Mesendoderm (in vitro differentiated cells): ENCODE data around the gene LIM2.
"Not testable (repeated sequence)": the region's sequence is repeated elsewhere in the genome, so short reads cannot be mapped to it uniquely, and the experiment has no call there.

ENCODE experiments used
- DNase-seq: peaks from one replicate; pipeline ENCODE4 v3.0.0; 2013
- H2AK5ac ChIP-seq: 2 replicates; pipeline ENCODE4 v1.6.1; 2013; ENCODE audit warnings: low read length, inconsistent platforms
- H2BK120ac ChIP-seq: 2 replicates; pipeline ENCODE4 v1.6.1; 2013; ENCODE audit warnings: low read depth, mild to moderate bottlenecking, low read length, moderate library complexity, mixed read lengths
- H2BK15ac ChIP-seq: replicated peaks from 2 replicates; pipeline ENCODE4 v1.6.1; 2013; ENCODE audit warnings: low read depth, mild to moderate bottlenecking, moderate library complexity
- H2BK5ac ChIP-seq: 2 replicates; pipeline ENCODE4 v1.6.1; 2013; ENCODE audit warnings: low read length, inconsistent platforms
- H3K18ac ChIP-seq: 2 replicates; pipeline ENCODE4 v1.6.1; 2013; ENCODE audit warnings: mild to moderate bottlenecking, low read length, mixed read lengths
- H3K23ac ChIP-seq: one replicate; pipeline ENCODE4 v1.6.1; 2013; ENCODE audit warnings: low read length
- H3K27ac ChIP-seq: 2 replicates; pipeline ENCODE4 v1.5.1; 2013; ENCODE audit warnings: low read depth, mild to moderate bottlenecking, inconsistent platforms, low read length, moderate library complexity
- H3K27me3 ChIP-seq: 2 replicates; pipeline ENCODE4 v1.6.1; 2013; ENCODE audit warnings: low read length, control low read depth, mild to moderate bottlenecking, inconsistent platforms; ENCODE audit not compliant: insufficient read depth, poor library complexity
- H3K36me3 ChIP-seq: 2 replicates; pipeline ENCODE4 v1.6.1; 2013; ENCODE audit warnings: low read length, inconsistent platforms; ENCODE audit not compliant: control insufficient read depth, insufficient read depth
- H3K4ac ChIP-seq: one replicate; pipeline ENCODE4 v1.6.1; 2013; ENCODE audit warnings: low read depth, mild to moderate bottlenecking, low read length, moderate library complexity
- H3K4me1 ChIP-seq: 2 replicates; pipeline ENCODE4 v1.6.1; 2013; ENCODE audit warnings: low read depth, low read length, inconsistent platforms; ENCODE audit not compliant: control insufficient read depth
- H3K4me2 ChIP-seq: 2 replicates; pipeline ENCODE4 v1.6.1; 2013; ENCODE audit warnings: low read length
- H3K4me3 ChIP-seq: 2 replicates; pipeline ENCODE4 v1.5.1; 2013; ENCODE audit warnings: mild to moderate bottlenecking, low read length
- H3K56ac ChIP-seq: one replicate; pipeline ENCODE4 v1.6.1; 2013; ENCODE audit warnings: low read length
- H3K79me1 ChIP-seq: 2 replicates; pipeline ENCODE4 v1.6.1; 2013; ENCODE audit warnings: low read length, inconsistent platforms
- H3K79me2 ChIP-seq: 2 replicates; pipeline ENCODE4 v1.6.1; 2013; ENCODE audit warnings: mild to moderate bottlenecking, low read length; ENCODE audit not compliant: control insufficient read depth, insufficient read depth
- H3K9ac ChIP-seq: 2 replicates; pipeline ENCODE4 v1.6.1; 2013; ENCODE audit warnings: low read length, inconsistent platforms
- H4K5ac ChIP-seq: one replicate; pipeline ENCODE4 v1.6.1; 2013; ENCODE audit warnings: low read length
- H4K8ac ChIP-seq: one replicate; pipeline ENCODE4 v1.6.1; 2013; ENCODE audit warnings: low read depth, mild to moderate bottlenecking, control low read depth, low read length, moderate library complexity
- WGBS: extraction: QIAGEN DNeasy Blood & Tissue Kit; methylation state at CpG from one replicate; pipeline ENCODE4 v1.1.7; 2013; ENCODE audit warnings: low lambda C conversion rate, missing lambda C conversion rate; ENCODE audit not compliant: insufficient coverage; ENCODE audit errors: extremely low coverage; 5-methylcytosine and 5-hydroxymethylcytosine counted together

LIM2 gene

DNA sequence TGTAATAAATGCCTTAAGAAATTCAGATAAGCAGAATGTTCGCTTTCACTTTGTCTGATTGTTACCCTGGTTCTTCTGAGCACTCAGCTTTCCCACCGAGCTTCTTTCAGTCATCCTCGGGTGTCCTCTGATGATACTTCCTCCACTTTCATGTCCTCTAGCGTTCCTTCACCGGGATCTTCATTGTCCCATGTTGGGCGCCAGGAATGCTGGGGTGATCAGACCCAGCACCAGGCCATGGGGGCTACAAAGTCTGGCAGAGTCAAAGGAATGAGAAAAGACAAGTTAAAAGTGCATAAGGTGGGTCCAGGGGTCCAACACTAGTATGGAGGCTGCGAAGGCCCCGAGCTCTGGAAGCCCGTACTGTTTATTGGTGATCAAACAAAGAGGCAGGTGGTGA is 14.3 kb upstream of the LIM2 start:
- Histone ChIP-seq H2BK120ac (no peak overlapping the region), H3K9ac (no peak overlapping the region), H4K8ac (no peak overlapping the region), H4K5ac (no peak overlapping the region), H3K4me2 (no peak overlapping the region), H3K36me3 (no peaks in the 10 kb centered on the region), H3K4ac (no peak overlapping the region), H3K56ac (no peak overlapping the region), H3K23ac (no peak overlapping the region), H2BK5ac (no peak overlapping the region), H3K4me3 (no peak overlapping the region), H3K27me3 (no peaks in the 10 kb centered on the region), H3K4me1 (no peaks in the 10 kb centered on the region), H3K79me1 (no peaks in the 10 kb centered on the region), H3K18ac (no peak overlapping the region), H2AK5ac (no peak overlapping the region), H3K79me2 (no peaks in the 10 kb centered on the region), H2BK15ac (no peak overlapping the region), H3K27ac (no peak overlapping the region)
- no CpG with 5 or more reads among the region's 9 CpGs for WGBS
- DNase-seq: no peak

DNA sequence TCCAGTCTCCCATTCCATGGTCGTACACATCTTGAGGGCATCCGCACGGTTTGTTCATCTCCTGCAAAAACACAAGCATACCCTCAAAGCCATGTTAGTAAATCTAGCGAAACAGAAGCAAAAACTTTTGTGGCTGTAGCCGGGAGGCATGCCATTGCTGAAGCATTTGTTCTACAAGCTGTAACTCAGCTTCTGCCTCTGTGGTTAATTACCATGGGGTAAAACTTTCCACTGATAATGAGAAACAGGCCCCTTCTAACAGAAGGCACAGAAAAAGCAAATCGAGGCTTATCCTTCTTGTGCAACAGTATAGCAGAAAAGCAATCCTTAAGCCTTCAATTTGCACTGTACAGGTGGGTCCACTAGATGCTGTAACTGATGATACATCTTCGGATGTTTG is 12.2 kb upstream of the LIM2 start:
- not testable (repeated sequence) for H3K4ac ChIP-seq, H2BK120ac ChIP-seq, H3K18ac ChIP-seq, H3K4me3 ChIP-seq, H3K9ac ChIP-seq, H2BK5ac ChIP-seq, H3K27me3 ChIP-seq, H2BK15ac ChIP-seq, H3K23ac ChIP-seq, H2AK5ac ChIP-seq, H3K4me1 ChIP-seq, DNase-seq, H3K79me2 ChIP-seq, H3K56ac ChIP-seq, H4K5ac ChIP-seq, H3K4me2 ChIP-seq, H3K27ac ChIP-seq, H4K8ac ChIP-seq, H3K36me3 ChIP-seq, H3K79me1 ChIP-seq
- no CpG with 5 or more reads among the region's 7 CpGs for WGBS

DNA sequence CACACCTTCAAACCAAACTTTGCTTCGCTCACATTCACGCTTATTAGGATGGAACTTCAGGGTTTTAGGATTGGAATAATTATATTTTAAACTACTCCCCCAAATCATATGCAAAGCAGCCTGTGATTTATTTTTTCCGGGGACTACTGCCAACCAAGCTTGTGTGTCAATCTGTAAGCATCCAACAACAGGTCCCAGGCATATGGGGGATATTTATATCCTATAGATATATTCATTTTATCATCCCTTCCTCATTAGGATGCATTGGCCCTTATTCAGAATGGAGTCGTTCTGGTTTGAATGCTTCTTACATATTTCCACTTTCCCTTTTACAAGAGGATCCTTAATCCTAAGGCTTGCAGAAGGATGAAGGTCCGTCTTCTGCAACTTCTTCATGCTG is 11.5 kb upstream of the LIM2 start:
- no peak for DNase-seq
- no peak overlapping the region for H3K18ac ChIP-seq
- no peak overlapping the region for H3K4me2 ChIP-seq
- H3K4me1 ChIP-seq: no peaks in the 10 kb centered on the region
- no peak overlapping the region for H3K9ac ChIP-seq
- peaks cover 3% of the 10 kb centered on the region for H3K79me1 ChIP-seq
- H2AK5ac ChIP-seq: no peak overlapping the region
- H2BK15ac ChIP-seq: no peak overlapping the region
- no peak overlapping the region for H4K8ac ChIP-seq
- no CpG with 5 or more reads among the region's 5 CpGs for WGBS
- no peak overlapping the region for H2BK120ac ChIP-seq
- H3K27me3 ChIP-seq: no peaks in the 10 kb centered on the region
- H3K36me3 ChIP-seq: no peaks in the 10 kb centered on the region
- H3K23ac ChIP-seq: no peak overlapping the region
- no peak overlapping the region for H2BK5ac ChIP-seq
- no peak overlapping the region for H4K5ac ChIP-seq
- H3K56ac ChIP-seq: no peak overlapping the region
- H3K79me2 ChIP-seq: no peaks in the 10 kb centered on the region
- no peak overlapping the region for H3K27ac ChIP-seq
- H3K4ac ChIP-seq: no peak overlapping the region
- H3K4me3 ChIP-seq: no peak overlapping the region

DNA sequence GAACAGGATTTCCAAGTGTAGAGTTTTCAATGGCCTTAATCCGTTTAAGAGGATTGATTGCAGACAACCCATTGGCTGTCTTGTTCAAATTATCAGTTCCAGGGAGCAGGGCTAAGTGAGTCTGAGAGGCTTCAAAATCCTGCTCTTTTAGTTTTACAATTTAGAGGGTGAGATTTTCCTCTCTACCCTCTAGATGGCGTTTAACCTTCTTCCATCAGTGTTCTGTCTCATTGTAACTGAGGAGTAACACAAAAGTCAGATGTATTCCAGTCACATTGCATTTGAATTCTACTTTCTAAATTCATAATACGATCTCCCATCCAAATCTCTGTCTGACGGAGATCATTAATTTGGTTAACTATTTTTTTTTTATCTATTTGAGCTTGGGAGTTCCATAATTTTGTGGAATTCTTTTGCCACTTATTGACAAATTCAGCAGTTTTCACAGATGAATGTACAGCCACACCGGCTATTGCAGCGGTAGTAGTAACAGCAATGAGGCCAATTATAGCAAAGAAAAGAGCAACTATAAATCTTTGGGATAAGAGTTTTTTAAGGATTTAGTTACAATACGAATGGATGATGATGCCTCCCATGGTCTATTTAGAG is 10.4 kb upstream of the LIM2 start:
- Histone ChIP-seq H2BK15ac (no peak overlapping the region), H2BK5ac (no peak overlapping the region)
- DNase-seq: peak; percentile 56

DNA sequence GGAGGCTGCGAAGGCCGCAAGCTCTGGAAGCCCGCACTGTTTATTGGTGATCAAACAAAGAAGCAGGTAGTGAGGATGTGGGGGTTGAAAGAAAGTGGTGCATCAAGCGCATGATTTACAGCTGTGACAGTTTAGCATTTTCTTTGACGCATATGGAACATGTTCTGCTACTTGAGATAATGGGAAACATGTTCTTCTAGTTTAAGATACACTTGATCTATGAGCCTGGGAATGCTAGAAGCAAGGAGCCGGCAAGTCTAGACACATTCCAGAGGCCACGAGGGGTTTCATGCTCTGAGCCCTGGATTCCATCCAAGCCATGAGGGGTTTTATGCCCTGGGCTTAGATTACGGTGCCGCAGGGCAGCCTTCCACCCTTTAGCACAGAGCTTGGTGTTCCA is 9.7 kb upstream of the LIM2 start:
- H3K4me3 ChIP-seq, H3K79me1 ChIP-seq, H3K4me1 ChIP-seq, H3K79me2 ChIP-seq, H3K23ac ChIP-seq, H2BK15ac ChIP-seq, H3K9ac ChIP-seq, DNase-seq, H4K8ac ChIP-seq, H3K4me2 ChIP-seq, H3K56ac ChIP-seq, H2BK5ac ChIP-seq, H2BK120ac ChIP-seq, H4K5ac ChIP-seq, H3K27ac ChIP-seq, H3K18ac ChIP-seq, H3K4ac ChIP-seq, H3K27me3 ChIP-seq, H3K36me3 ChIP-seq, H2AK5ac ChIP-seq: not testable (repeated sequence)
- WGBS: no CpG with 5 or more reads among the region's 9 CpGs

More for the DNA sequence above, 10.4 kb upstream of the LIM2 start:
- Histone ChIP-seq H4K5ac (no peak overlapping the region), H3K4me2 (no peak overlapping the region), H2AK5ac (no peak overlapping the region), H3K36me3 (no peaks in the 10 kb centered on the region), H3K9ac (no peak overlapping the region), H3K4me1 (peaks cover 3% of the 10 kb centered on the region), H3K27ac (no peak overlapping the region), H3K4ac (no peak overlapping the region), H4K8ac (no peak overlapping the region), H3K23ac (no peak overlapping the region), H3K79me1 (peaks cover 3% of the 10 kb centered on the region), H3K18ac (no peak overlapping the region), H3K27me3 (no peaks in the 10 kb centered on the region), H3K79me2 (no peaks in the 10 kb centered on the region), H2BK120ac (no peak overlapping the region), H3K56ac (no peak overlapping the region), H3K4me3 (no peak overlapping the region)
- no CpG with 5 or more reads among the region's 7 CpGs for WGBS

DNA sequence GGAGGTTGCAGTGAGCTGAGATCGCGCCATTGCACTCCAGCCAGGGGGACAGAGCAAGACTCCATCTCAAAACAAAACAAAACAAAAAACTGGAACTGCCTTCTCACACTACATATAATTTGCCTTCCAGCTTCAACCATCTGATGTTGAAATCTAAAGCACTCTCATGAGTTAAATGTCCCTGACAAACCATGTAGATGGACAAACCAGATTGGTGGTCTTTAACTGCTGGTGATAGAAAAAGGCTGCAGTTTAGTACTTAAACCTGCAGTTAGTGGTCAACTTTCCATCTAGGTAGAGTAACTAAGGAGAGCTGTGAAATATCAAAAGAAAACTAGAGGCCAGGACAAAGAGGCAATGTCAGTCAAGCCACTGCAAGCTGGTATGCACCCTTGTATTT is 8.4 kb upstream of the LIM2 start:
- H3K36me3 ChIP-seq: no peaks in the 10 kb centered on the region
- no peak overlapping the region for H4K8ac ChIP-seq
- WGBS: no CpG with 5 or more reads among the region's 2 CpGs
- H3K23ac ChIP-seq: no peak overlapping the region
- H3K4me1 ChIP-seq: peaks cover 3% of the 10 kb centered on the region
- H3K18ac ChIP-seq: no peak overlapping the region
- H3K4me2 ChIP-seq: no peak overlapping the region
- no peak overlapping the region for H3K56ac ChIP-seq
- no peaks in the 10 kb centered on the region for H3K27me3 ChIP-seq
- H3K4ac ChIP-seq: no peak overlapping the region
- no peak overlapping the region for H2AK5ac ChIP-seq
- no peak for DNase-seq
- H2BK120ac ChIP-seq: no peak overlapping the region
- H2BK15ac ChIP-seq: no peak overlapping the region
- H4K5ac ChIP-seq: no peak overlapping the region
- peaks cover 3% of the 10 kb centered on the region for H3K79me1 ChIP-seq
- no peak overlapping the region for H3K27ac ChIP-seq
- H3K4me3 ChIP-seq: no peak overlapping the region
- H3K9ac ChIP-seq: no peak overlapping the region
- no peaks in the 10 kb centered on the region for H3K79me2 ChIP-seq
- H2BK5ac ChIP-seq: no peak overlapping the region
